Astrocyte of the hippocampus (primary cell): ENCODE data around the gene CAMTA1.

ENCODE experiments used
- DNase-seq: peaks from one replicate; pipeline ENCODE4 v3.0.0; 2011; ENCODE audit warnings: low read depth, low spot score

The CAMTA1 gene

DNA sequence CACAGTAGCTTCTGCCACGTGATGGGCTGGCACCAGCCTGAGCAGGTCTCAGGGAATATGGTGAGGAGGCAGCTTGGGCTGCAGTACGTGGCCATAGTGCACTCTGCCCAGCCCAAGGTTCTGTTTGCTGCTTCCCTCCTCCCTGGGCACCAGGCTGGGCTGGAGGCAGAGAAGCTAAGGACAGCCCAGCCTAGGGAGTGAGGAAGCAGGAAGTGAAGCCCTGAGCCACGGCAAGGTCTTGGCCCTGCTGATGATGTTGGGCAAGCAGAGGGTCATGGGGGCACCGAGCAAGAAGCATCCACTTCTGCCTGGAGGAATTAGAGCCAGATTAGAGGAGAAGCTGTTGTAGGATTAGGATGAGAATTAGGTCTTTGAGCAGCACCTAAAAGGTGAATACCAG is 659.1 kb downstream of the CAMTA1 start:
- no peak for DNase-seq

DNA sequence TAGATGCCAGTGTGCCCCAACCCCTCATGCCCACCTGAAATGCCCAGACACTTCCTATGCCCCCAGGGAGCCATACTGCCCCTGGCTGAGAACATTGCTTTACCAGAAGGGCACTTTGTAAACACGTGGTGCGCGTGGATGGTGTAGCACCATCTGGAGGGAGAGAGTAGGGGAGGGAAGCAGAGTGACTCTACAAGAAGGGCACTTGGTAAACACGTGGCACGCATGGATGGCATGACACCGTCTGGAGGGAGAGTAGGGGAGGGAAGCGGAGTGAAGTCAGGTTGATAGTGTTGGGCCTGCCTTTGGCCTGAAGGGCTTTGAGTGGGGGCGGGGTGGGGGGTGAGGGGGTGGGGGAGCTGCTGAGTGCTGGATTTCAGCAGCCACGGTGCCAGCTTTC is 661.8 kb downstream of the CAMTA1 start:
- DNase-seq, result no peak

- DNase-seq, result no peak
Measured at GRCh38 chr1:7447736-7448135, 662.5 kb downstream of the CAMTA1 start.

- peak; percentile 12 for DNase-seq
Measured at GRCh38 chr1:7448986-7449385, 663.7 kb downstream of the CAMTA1 start.

DNA sequence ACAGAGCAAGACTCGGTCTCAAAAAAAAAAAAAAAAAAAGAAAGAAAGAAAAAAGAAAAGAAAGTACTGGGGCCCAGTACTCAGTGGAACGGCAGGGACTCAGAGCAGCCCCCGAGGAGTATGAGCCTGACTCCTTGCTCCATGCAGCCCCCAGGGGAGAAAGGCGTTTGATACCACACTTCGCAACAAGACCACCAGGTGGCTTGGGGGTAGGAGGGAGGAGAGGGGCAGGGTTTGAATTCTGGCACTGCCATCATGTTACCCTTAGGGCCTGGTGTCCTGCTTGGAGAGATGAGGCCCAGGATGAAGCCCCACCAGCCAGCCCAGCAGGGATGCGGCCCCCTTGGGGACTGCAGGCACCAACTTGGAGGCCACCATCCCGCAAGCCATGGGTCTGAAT is 664.5 kb downstream of the CAMTA1 start:
- no peak for DNase-seq

- no peak for DNase-seq
Measured at GRCh38 chr1:7450838-7451237, 665.6 kb downstream of the CAMTA1 start.

GRCh38 chr1:7453038-7453437 is 667.8 kb downstream of the CAMTA1 start:
- no peak for DNase-seq

DNA sequence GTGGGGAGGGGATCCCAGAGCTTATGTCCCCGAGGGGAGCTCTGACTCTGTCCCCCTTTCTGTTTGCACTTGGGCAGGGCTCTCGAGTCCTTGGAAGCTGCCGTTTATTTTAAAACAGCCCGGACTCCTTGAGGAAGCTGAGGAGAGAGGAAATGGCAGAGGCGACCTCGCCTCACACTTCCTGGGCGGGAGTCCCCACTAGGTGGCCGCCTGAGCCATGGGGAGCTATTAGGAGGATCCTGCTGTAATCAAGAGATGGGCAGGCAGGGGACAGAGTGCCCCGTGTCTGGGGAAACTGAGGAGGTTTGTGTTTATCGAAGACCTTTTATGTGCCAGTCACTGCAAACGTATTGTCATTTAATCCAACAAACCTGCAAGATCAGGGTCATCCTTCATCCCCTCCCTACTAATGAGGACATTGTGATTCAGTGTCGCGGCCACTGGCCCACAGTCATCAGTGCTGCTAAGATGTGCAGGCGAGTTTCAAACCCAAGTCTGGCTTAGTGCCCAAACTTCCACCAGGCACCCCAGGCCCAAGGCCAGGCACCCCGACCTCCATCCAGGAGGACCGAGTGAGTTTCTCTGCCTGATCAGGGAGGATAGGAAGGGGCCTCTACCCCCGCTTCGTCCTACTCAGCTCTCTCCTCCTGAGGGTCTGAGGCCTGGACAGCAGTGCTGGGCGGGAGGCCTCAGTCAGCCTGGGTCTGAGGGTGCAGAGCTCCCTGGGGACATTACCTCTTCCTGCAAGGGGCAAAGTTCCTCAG is 669.0 kb downstream of the CAMTA1 start:
- DNase-seq, result peak; percentile 36

GRCh38 chr1:7454895-7455784 is 669.9 kb downstream of the CAMTA1 start:
- peak; percentile 72 for DNase-seq

DNA sequence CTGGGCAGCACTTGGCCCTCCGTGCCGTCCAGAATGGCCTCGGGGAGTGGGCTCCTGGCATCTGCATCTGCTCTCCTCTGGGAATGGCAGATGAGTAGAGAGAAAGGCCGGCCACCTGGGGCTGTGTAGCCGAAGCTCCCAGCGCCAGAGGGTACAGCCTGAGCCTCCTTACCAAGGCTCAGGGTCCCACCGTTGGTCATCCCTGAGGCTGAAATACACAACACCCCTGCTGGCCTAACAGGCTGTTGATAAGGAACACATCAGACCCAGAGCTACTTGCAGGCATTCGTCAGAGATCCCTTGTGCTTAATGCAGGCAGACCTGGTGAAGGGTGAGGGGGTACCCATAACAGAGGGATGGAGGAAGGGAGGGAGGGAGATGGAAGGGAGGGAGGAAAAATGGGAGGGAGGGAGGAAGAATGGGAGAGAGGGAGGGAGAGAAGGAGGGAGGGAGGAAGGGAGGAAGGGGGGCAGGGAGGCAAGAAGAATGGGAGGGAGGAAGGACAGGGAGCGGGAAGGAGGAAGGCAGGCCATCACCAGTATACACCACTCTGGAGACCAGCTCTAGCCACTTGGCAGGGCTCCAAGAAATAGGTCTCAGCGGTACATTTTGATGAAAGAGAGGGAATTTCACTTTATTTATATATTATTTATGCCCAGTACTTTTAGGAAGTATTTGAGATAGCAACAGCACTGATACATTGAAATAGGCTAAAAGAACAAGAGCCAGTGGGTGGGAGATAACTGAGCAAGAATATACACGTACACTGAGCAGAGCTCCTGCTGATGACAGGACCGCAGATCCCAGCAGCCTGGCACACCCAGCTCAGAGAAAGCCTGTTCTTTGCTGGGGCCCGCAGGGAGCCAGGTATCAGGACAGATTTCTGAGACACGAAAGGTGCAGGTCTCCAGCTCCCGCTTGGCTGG is 670.8 kb downstream of the CAMTA1 start:
- peak; percentile 12 for DNase-seq

DNA sequence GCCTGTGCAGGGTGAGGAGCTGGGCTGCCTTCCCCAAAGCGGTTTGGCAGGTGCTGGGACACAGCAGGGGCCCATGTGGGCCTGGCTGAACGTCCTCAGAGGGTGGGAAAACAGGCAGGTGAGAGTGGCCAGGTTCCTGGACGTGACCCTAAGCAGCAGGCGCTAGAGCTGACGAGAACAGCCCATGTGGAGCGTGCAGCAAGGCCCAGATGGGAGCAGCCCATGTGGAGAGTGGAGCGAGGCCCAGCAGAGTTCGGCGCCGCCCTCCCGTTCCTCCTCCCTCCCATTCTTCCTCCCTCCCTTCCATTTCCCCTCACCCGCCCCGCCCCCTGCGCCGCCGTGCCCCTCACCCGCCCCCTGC is 671.4 kb downstream of the CAMTA1 start:
- DNase-seq, result no peak

- no peak for DNase-seq
Measured at GRCh38 chr1:7457811-7458210, 672.6 kb downstream of the CAMTA1 start.

GRCh38 chr1:7458946-7459345 is 673.7 kb downstream of the CAMTA1 start:
- no peak for DNase-seq

DNA sequence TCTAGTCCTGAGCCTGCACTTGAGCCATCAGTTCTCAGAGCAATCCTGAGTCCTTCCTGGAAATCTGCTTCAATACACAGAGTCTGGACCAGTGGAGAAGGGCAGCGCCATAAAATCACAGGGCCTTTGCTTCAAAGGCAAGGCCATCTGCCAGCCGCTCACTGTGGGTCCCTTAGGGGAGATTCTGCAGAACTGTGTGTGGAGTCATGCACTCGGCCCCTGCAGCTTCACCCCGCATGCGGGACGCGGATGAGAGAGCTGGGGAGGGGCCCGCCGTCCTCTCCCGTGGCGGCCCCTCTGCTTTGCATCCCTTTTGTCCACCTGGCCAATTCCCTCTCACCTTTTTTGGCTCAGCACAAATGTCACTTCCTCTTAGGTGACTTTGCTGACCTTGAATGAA is 674.7 kb downstream of the CAMTA1 start:
- no peak for DNase-seq

- DNase-seq, result no peak
Measured at GRCh38 chr1:7460807-7461206, 675.6 kb downstream of the CAMTA1 start.

DNA sequence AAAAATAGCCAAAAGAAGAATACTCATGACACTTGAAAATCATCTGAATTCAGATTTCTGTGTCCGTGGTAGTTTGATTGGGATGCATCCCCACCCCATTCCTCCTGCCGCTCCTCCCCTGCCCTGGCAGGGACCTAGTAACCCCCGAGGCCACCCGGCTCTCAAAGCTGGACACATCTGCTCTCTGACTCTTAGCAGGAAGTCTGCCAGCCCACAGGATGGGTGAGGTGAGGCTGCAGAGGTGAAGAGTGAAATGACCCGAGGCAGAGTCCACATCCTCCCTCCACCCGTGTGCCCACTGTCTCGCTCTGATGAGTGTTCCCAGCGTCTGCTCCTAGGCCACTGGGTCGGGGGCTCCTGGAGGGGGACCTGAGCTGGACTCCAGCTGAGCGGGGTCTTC is 677.4 kb downstream of the CAMTA1 start:
- DNase-seq, result no peak

GRCh38 chr1:7463526-7463925 is 678.3 kb downstream of the CAMTA1 start:
- no peak for DNase-seq

- no peak for DNase-seq
Measured at GRCh38 chr1:7464736-7465135, 679.5 kb downstream of the CAMTA1 start.

GRCh38 chr1:7467476-7468175 is 682.4 kb downstream of the CAMTA1 start:
- DNase-seq, result no peak

DNA sequence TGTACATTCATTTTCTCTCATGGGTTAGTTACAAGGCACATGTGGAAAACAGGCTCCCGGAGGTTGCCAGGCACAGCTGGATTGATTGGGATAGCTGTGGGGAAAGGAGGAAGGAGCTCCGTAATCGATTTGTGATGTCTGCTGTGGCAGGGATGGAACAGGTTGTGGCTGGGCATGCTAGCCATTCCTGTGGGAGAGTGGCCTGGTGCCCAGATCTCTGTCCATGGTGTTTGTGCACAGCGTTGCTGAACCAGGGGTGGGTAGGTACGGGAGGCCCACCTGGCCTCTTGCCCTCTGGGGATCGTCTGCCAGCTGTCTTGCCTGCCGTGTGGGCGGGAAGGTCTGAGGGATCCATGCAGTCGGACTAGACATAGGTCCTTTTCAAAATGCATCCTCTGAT is 683.0 kb downstream of the CAMTA1 start:
- peak; percentile 46 for DNase-seq

DNA sequence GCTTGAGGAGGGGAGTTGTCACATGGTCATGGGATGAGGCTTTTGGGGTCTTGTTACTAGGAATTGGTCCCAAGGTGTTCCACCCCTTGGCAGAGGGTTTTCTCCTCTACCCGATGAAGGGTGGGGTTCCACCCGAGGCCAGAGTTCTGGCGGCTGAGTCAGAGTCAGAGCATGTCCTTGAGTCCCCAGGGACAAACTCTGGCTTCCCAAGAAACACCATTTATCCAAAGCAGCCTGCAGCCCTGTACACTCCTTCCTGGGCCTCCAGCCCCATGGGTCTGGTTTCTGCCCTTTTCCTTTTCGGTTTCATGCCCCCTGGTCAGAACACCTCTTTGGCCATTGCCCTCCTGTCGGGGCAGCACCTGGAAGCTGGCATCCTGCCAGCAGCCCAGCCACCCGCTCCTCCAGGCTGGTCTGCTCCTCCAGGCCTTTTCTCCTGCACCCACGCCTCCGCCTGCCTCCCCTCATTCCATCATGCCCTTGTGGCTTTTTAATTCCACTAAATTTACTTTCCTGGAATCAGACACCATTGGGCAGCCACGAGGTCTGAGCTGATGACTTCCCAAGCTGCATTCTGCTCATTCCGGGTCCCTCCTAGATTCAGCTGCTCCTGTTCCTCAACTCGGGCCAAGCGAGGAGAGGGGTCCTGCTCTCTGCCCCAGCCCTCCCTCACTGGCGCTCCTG is 684.1 kb downstream of the CAMTA1 start:
- peak; percentile 73 for DNase-seq
